H1 (cell line): ENCODE data around the gene L3MBTL3.

ENCODE experiments used
- CEBPB ChIP-seq: IDR thresholded peaks from 2 replicates; pipeline ENCODE4 v1.6.1; 2012; ENCODE audit warnings: low read depth, low read length
- CTCF ChIP-seq, 3 experiments: IDR thresholded peaks; 1 replicate in 2 of 3; 2 replicates in 1 of 3; pipeline versions ENCODE4 v1.5.1 to v1.6.1; 2011; ENCODE audit warnings: low read length in 3 of 3, mild to moderate bottlenecking in 3 of 3, inconsistent platforms in 2 of 3, low read depth in 1 of 3, moderate library complexity in 1 of 3; ENCODE audit not compliant: insufficient read depth in 1 of 3; ENCODE audit errors: control extremely low read depth in 1 of 3
- HDAC6 ChIP-seq: IDR thresholded peaks from one replicate; pipeline ENCODE4 v1.7.1; 2012; ENCODE audit warnings: low read depth, mild to moderate bottlenecking, inconsistent platforms, low read length, moderate library complexity
- RAD21 ChIP-seq, 2 experiments: IDR thresholded peaks in 1 of 2; conservative IDR thresholded peaks in 1 of 2; 2 replicates each; pipeline ENCODE4 v1.6.1; 2011; ENCODE audit warnings: low read depth in 2 of 2, low read length in 2 of 2, improper control_type of control experiment in 1 of 2, inconsistent platforms in 1 of 2, mild to moderate bottlenecking in 1 of 2, moderate library complexity in 1 of 2
- RXRA ChIP-seq: IDR thresholded peaks from 2 replicates; pipeline ENCODE4 v1.6.1; 2011; ENCODE audit warnings: low read depth, mild to moderate bottlenecking, low read length, moderate library complexity; ENCODE audit not compliant: insufficient read depth
- TAF1 ChIP-seq: IDR thresholded peaks from 2 replicates; pipeline ENCODE4 v1.6.1; 2011; ENCODE audit warnings: mild to moderate bottlenecking, low read depth, low read length
- USF2 ChIP-seq: IDR thresholded peaks from 2 replicates; pipeline ENCODE4 v1.6.1; 2011; ENCODE audit warnings: low read length, improper control_type of control experiment
- TF ChIP-seq, protein P1 (sequence below): IDR thresholded peaks from 2 replicates; pipeline ENCODE4 v1.6.1; 2012; ENCODE audit warnings: inconsistent platforms

GRCh38 chr6:130008236-130008873 lies 10.0 kb upstream of the L3MBTL3 start:
- no peak for TF ChIP-seq USF2
- no peak for TF ChIP-seq TAF1
- TF ChIP-seq RAD21 (IDR thresholded peaks at IDR 0.05 in 1 of 2, conservative IDR thresholded peaks at IDR 0.05 in 1 of 2; ENCODE audit: low read depth in 2 of 2, low read length in 2 of 2), result no peak
- TF ChIP-seq HDAC6, result no peak
- TF ChIP-seq CTCF (IDR thresholded peaks at IDR 0.05; ENCODE audit: control extremely low read depth in 1 of 3, insufficient read depth in 1 of 3, low read depth in 1 of 3, low read length in 3 of 3), result no peak
- TF ChIP-seq CEBPB, result no peak
- TF ChIP-seq, protein P1, sequence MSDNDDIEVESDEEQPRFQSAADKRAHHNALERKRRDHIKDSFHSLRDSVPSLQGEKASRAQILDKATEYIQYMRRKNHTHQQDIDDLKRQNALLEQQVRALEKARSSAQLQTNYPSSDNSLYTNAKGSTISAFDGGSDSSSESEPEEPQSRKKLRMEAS, result no peak
- TF ChIP-seq RXRA, result no peak
